ENCODE measurements around the gene NPLOC4.

The NPLOC4 gene

GRCh38 chr17:81568416-81568815 lies 68.5 kb downstream of the NPLOC4 start:
- H3K27ac ChIP-seq = peak overlapping the region; percentile 87
- no peak for TF ChIP-seq CTCF (conservative IDR thresholded peaks at IDR 0.05)

- H3K27ac ChIP-seq = peak overlapping the region; percentile 87
- no peak for TF ChIP-seq CTCF (conservative IDR thresholded peaks at IDR 0.05)
Observed at GRCh38 chr17:81567191-81567590, 69.7 kb downstream of the NPLOC4 start.

GRCh38 chr17:81566461-81567126 lies 70.3 kb downstream of the NPLOC4 start:
- no peak for TF ChIP-seq CTCF (conservative IDR thresholded peaks at IDR 0.05)
- H3K27ac ChIP-seq = peak overlapping the region; percentile 87

- peak overlapping the region; percentile 87 for H3K27ac ChIP-seq
- TF ChIP-seq CTCF (conservative IDR thresholded peaks at IDR 0.05) = no peak
Observed at GRCh38 chr17:81565231-81565630, 71.7 kb downstream of the NPLOC4 start.

- peak overlapping the region; percentile 87 for H3K27ac ChIP-seq
- no peak for TF ChIP-seq CTCF (conservative IDR thresholded peaks at IDR 0.05)
Observed at GRCh38 chr17:81564778-81565177, 72.1 kb downstream of the NPLOC4 start.

- H3K27ac ChIP-seq = peak overlapping the region; percentile 87
- no peak for TF ChIP-seq CTCF (conservative IDR thresholded peaks at IDR 0.05)
Observed at GRCh38 chr17:81563861-81564586, 72.9 kb downstream of the NPLOC4 start.

- TF ChIP-seq CTCF (conservative IDR thresholded peaks at IDR 0.05) = no peak
- no peak overlapping the region for H3K27ac ChIP-seq
Observed at GRCh38 chr17:81561494-81561885, 75.4 kb downstream of the NPLOC4 start.
